ENCODE measurements around the gene EXOC6B. TPM values are rescaled to one million over a fixed set of nuclear protein-coding genes. Genes with fewer than 3 reads are reported as not detected.

Gene EXOC6B
- total and polyA plus RNA-seq, 9 of the 15 experiments (the other 6 are each of a cell fraction or from before 2014, with no cell fraction given): 0.28 to 4.2 (median 2.0) TPM

DNA sequence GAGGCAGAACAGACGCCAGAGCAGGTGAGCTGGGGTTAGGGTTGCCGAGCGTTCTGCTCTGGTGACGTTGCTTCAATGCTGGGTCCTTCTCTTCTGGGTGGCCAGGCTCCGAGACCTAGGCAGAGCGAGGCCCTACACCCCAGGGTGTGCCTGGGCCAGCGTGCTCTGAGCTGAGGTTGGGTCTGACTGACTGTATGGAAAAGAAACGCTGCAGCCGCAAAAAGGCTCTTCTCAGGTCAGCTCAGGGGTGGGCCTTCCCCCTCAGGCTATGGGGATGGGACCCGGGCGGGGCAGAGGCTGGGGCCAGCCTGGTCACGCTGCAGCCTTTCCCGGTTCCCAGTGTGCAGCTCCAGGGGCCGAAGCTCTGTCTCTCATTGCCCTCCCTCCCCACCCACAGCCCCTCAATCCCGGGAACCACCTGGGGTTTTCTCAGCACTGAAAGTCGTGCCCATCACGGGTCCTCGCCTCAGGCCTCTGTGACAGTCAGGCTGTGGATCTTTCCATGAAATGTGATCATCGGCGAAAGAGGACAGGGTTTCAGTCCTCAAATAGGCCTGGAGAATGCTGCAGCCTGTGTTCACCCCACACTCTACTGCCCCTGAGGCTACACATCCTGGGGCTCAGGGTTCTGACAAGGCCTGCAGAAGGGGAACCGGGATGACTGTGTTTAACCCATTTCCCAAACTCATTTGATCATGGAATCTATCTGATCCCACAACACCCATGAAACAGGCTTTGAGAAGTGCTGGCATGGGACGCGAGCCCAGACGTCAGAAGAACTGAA lies 697.6 kb downstream of the EXOC6B start:
- ATAC-seq (no peak), DNase-seq (ENCODE audit: extremely low read depth in 1 of 4, low spot score in 3 of 4) (no peak), FAIRE-seq (no peak)
- in situ Hi-C loops (cut with MboI): no loop called here
- Histone ChIP-seq H3K27me3 (ENCODE audit: control insufficient read depth in 2 of 2, insufficient read depth in 2 of 2, low read length in 2 of 2) (peaks cover 8 to 62% of the 10 kb centered on the region in 2 experiments; a peak in 4 of 5 replicates), H2AFZ (ENCODE audit: low read depth, low read length) (no peak overlapping the region), H3K9me1 (ENCODE audit: control insufficient read depth, insufficient read depth, low read length) (no peaks in the 10 kb centered on the region), H3K4me2 (ENCODE audit: insufficient read depth, low read length) (no peak overlapping the region), H3K27ac (ENCODE audit: extremely low read depth, low read depth, low read length) (no peak overlapping the region), H3K36me3 (ENCODE audit: control insufficient read depth, insufficient read depth, low read length) (no peaks in the 10 kb centered on the region), H3K4me1 (replicated peaks in 1 of 2; ENCODE audit: control insufficient read depth in 2 of 2, insufficient read depth in 2 of 2, low read length in 2 of 2) (peaks cover 0 to 3% of the 10 kb centered on the region in 2 experiments; a peak in 2 of 5 replicates), H3K79me2 (ENCODE audit: control insufficient read depth, insufficient read depth, low read length) (no peaks in the 10 kb centered on the region), H3K4me3 (no peak overlapping the region), H4K20me1 (replicated peaks; ENCODE audit: control insufficient read depth, insufficient read depth, low read length) (peaks cover 4% of the 10 kb centered on the region; the same call in 1 of the 2 replicates), H3K9me3 (replicated peaks; ENCODE audit: control insufficient read depth, insufficient read depth, low read depth, low read length) (no peaks in the 10 kb centered on the region), H3K9ac (ENCODE audit: insufficient read depth in 1 of 2, low read depth in 2 of 2, low read length in 2 of 2) (no peak overlapping the region; a peak in 1 of 4 replicates)
- TF ChIP-seq, protein P1, sequence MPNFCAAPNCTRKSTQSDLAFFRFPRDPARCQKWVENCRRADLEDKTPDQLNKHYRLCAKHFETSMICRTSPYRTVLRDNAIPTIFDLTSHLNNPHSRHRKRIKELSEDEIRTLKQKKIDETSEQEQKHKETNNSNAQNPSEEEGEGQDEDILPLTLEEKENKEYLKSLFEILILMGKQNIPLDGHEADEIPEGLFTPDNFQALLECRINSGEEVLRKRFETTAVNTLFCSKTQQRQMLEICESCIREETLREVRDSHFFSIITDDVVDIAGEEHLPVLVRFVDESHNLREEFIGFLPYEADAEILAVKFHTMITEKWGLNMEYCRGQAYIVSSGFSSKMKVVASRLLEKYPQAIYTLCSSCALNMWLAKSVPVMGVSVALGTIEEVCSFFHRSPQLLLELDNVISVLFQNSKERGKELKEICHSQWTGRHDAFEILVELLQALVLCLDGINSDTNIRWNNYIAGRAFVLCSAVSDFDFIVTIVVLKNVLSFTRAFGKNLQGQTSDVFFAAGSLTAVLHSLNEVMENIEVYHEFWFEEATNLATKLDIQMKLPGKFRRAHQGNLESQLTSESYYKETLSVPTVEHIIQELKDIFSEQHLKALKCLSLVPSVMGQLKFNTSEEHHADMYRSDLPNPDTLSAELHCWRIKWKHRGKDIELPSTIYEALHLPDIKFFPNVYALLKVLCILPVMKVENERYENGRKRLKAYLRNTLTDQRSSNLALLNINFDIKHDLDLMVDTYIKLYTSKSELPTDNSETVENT (CRISPR knock-in tag; IDR thresholded peaks at IDR 0.05): no peak
- TF ChIP-seq ZNF384 (IDR thresholded peaks at IDR 0.05; ENCODE audit: low read depth, low read length) (no peak), ZNF239 (CRISPR knock-in tag; IDR thresholded peaks at IDR 0.05) (peak; percentile 93)
- ChIA-PET CTCF (ENCODE audit: low intra/inter-chr PET ratio) (no interaction called here), POLR2A (interaction anchor here (0.9 kb wide), 1 partner anchor 15 kb away, joined by 3 read pairs; no protein-coding TSS in a partner anchor)
- intact Hi-C loops (cut with micrococcal nuclease): no loop called here
- no TSS peak for BruUV-seq (replicated peaks)
- WGBS (ENCODE audit: insufficient coverage, low coverage, missing lambda C conversion rate): 2% methylated on average over 11 of the region's 24 CpGs

Measured in K562 (cell line).